Activated gamma-delta T cell treated with anti-CD3 and anti-CD28 coated beads, Interleukin-2, amount 50 U/mL, for 16 hours (primary cell): ENCODE results near the gene SPATA31A6.
"Not testable (repeated sequence)": the region's sequence is repeated elsewhere in the genome, so short reads cannot be mapped to it uniquely, and the experiment has no call there.

Experiments used
- DNase-seq: peaks from one replicate; pipeline ENCODE4 v3.0.0-alpha.2; 2020; ENCODE audit warnings: low read depth

The SPATA31A6 gene

DNA sequence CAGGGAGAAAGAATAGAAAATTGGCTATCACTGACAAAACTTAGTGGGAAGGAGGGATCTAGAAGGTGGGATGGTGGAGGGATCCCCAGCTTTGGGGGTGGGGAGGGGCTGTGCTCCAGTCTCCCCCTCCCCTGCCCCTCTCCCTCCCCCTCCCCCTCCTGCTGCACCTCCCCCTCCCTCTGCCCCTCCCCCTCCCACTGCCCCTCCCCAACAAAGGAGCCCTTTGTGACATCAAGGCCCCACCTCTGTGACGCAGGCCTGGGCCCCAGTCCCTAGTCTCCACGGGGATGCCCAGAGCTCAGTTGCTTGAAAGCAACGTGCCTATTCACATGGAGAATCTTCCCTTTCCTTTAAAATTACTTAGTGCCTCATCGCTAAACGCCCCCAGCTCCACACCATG is at the start of gene SPATA31A6:
Gene SPATA31A6, plus strand, starts transcription at position 301 of the 400 bp plus-strand sequence. Its CDS starts 29 bp downstream, at position 330.
- DNase-seq, result not testable (repeated sequence)

DNA sequence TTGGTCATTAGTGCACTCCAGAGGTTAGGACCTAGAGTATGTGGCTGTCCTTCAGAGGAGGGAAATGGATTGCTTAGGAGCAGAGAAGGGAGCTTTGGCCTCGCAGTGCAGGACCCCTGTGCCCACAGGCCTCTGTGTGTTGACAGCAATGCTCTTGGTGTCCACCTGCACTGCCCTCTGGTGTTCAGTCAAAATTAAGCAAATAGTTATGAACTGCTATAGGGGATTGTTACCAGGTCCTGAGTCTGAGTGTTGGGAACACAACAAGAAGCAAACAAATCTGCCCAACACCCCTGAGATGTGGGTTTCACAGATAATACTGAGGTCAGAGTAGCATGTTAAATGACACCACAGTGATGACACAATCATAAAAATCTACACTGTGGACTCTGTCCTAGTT is 23.2 kb upstream of the SPATA31A6 start:
- not testable (repeated sequence) for DNase-seq

DNA sequence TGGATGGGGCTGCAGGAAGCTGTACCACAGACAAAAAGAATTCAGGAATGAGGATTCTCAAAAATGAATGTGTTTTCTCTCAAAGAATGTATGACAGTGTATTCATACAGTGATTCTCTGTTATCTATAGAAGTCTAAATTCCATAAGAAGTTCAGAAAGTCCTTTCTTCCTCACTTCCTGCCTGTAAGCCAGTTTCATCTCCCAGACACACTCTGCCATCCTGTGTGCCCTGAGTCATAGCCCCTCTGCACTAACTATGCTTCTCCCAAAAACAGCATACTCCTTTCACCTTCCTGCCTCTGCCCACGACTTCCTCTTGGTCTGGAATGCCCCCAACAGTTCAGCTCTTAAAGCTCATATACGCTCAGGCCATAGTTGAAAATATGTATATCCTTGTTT is 36.4 kb downstream of the SPATA31A6 start:
- not testable (repeated sequence) for DNase-seq

- DNase-seq, result not testable (repeated sequence)
These were observed 39.8 kb downstream of the SPATA31A6 start for GRCh38 chr9:42223230-42223629.

DNA sequence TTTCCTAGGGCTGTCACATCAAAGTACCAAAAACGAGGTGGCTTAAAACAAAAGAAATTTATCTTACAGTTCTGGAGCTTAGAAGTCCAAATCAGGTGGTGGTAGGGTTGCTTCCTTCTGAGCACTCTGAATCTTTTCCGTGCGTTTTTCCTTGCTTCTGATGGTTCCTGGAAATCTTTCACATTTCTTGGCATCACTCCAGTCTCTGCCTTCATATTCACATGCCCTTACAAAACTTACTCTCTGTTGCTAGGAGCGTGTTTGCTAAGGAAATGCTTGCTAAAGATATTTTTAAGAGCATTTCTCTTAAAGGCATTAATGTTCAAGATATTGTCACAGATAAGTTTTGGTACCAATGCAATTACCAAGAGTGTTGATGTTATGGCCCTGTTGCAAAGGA is 49.6 kb downstream of the SPATA31A6 start:
- not testable (repeated sequence) for DNase-seq

- not testable (repeated sequence) for DNase-seq
These were observed 51.2 kb downstream of the SPATA31A6 start for GRCh38 chr9:42234610-42235009.

DNA sequence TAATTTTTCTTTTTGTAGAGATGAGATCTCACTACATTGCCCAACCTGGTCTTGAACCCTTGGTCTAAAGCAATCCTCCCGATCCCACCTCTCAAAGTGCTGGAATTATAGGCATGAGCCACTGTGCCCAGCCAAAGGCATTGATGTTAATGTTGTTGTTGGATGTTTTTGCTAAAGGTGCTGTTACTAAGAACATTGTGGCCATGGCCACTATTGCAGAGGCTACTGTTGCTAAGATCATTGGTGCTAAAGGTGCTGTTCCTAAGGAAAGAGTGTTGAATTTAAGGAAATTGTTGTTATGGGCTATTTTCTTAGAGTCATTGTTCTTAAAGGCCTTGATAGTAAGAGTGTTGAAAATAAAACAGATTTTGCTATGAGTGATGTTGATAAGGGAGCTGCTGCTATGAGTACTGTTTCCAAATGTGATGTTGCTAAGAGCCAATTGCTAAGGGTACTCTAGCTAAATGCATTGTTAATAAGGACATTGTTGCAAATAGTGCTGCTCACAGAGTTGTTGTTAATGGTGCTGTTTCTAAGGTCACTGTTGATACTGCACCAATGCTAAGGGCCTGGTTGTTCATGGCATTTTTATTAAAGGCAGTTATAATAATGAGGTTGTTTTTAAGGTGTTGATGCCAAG is 52.0 kb downstream of the SPATA31A6 start:
- DNase-seq, result not testable (repeated sequence)

DNA sequence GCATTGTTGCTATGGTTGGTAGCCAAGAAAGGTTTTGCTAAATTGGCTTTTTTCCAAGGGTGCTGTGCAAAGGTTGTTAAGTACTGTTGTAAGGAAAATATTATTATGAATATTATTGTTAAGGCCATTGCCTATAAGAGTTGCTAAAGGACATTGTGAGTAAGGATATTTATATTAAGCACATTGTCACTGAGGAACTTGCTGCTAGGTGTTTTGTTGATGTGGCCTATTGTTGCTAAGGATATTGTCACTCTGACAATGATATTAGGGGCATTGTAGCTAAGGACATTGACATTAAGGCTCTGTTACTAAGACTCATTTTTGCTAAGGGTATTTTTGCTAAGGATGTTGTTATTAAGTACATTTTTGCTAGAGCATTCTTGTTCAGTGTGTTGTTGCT is 52.6 kb downstream of the SPATA31A6 start:
- not testable (repeated sequence) for DNase-seq

DNA sequence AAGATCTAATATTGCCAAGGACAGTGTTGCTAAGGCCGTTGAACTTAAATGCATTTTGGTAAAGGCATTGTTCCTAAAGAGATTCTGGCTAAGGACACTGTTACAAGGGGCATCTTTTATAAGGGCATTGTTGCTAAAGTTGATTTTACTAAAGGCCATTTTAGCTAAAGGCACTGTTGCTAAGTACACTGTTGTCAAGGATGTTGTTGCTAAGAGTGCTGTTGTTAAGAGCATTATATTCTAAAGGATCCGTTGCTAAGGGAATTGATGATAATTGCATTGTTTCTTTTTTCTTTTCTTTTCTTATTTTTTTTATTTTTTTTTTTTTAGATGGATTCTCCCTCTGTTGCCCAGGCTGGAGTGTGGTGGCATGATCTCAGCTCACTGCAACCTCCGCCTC is 53.9 kb downstream of the SPATA31A6 start:
- not testable (repeated sequence) for DNase-seq

GRCh38 chr9:42238862-42239261 is 55.4 kb downstream of the SPATA31A6 start:
- DNase-seq, result not testable (repeated sequence)
